ENCODE measurements around the gene PTPRT.

The PTPRT gene

DNA sequence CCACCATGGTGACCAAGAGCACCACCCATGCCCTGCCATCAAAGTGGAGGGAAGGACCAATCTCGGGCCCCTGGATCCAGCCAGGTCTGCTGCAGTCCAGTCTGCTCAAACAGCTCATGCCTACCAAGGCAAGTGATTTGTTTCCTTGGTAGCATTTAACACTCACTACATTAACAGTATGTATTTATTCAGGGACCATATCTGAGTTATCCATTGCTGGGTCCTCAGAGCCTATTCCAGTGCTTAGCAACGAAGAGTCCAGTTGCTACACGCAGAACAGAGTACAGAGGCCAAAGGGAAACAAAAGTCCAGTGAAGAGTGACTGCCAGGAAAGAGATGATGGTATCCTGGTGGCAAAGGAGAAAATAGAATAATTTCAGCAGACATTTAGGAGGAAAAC, 352.2 kb downstream of the PTPRT start:
- Histone ChIP-seq H3K9me2 (replicated peaks; ENCODE audit: insufficient read depth, low read length) (no peaks in the 10 kb centered on the region), H2AFZ (ENCODE audit: low read depth, low read length, severe bottlenecking) (no peak overlapping the region)

DNA sequence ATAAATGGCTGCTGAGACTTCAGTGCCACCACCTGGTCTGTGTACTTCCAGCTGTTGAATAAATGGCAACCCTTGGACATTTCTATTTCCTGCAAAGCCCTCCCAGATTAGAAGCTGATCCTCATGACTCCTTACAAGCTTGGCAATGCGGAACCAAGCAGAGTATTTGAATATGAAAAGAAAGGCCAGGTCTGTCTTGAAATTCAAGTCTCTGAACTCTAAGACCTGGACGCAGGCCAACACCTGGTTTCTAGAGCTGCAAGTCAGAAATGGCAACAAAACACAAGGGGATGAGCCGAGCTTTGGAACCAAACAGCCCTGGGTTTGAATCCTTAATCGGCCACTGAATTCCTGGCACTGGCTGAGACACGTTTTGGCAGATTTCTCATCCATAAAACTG, 353.4 kb downstream of the PTPRT start:
- H3F3A ChIP-seq (ENCODE audit: insufficient read depth), result no peaks in the 10 kb centered on the region
- no peaks in the 10 kb centered on the region for H3K79me2 ChIP-seq (ENCODE audit: insufficient read depth, low read length)
- H3K9ac ChIP-seq (ENCODE audit: low read length), result no peak overlapping the region
- H3K4me2 ChIP-seq (ENCODE audit: low read depth, low read length, poor library complexity, severe bottlenecking), result no peak overlapping the region
- H4K20me1 ChIP-seq (ENCODE audit: low read depth, low read length), result no peaks in the 10 kb centered on the region
- no peak for TF ChIP-seq EZH2phosphoT487 (conservative IDR thresholded peaks at IDR 0.05; ENCODE audit: low read length)
- TF ChIP-seq, protein P1, sequence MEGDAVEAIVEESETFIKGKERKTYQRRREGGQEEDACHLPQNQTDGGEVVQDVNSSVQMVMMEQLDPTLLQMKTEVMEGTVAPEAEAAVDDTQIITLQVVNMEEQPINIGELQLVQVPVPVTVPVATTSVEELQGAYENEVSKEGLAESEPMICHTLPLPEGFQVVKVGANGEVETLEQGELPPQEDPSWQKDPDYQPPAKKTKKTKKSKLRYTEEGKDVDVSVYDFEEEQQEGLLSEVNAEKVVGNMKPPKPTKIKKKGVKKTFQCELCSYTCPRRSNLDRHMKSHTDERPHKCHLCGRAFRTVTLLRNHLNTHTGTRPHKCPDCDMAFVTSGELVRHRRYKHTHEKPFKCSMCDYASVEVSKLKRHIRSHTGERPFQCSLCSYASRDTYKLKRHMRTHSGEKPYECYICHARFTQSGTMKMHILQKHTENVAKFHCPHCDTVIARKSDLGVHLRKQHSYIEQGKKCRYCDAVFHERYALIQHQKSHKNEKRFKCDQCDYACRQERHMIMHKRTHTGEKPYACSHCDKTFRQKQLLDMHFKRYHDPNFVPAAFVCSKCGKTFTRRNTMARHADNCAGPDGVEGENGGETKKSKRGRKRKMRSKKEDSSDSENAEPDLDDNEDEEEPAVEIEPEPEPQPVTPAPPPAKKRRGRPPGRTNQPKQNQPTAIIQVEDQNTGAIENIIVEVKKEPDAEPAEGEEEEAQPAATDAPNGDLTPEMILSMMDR (IDR thresholded peaks at IDR 0.05; ENCODE audit: insufficient read depth, low read length, poor library complexity, severe bottlenecking), result no peak
- H3K36me3 ChIP-seq (ENCODE audit: low read length), result no peaks in the 10 kb centered on the region
- no peaks in the 10 kb centered on the region for H3K27me3 ChIP-seq (ENCODE audit: low read length)
- no peak overlapping the region for H2AFZ ChIP-seq (ENCODE audit: low read depth, low read length, severe bottlenecking)
- no peak overlapping the region for H3K4me3 ChIP-seq (ENCODE audit: insufficient read depth, low read length, poor library complexity, severe bottlenecking)
- no peak overlapping the region for H3K27ac ChIP-seq (ENCODE audit: low read depth, low read length)
- no peaks in the 10 kb centered on the region for H3K9me2 ChIP-seq (replicated peaks; ENCODE audit: insufficient read depth, low read length)
- no peaks in the 10 kb centered on the region for H3K9me3 ChIP-seq (ENCODE audit: insufficient read depth, low read length)

More for the DNA sequence above, 352.2 kb downstream of the PTPRT start:
- Histone ChIP-seq H3F3A (ENCODE audit: insufficient read depth) (no peaks in the 10 kb centered on the region), H4K20me1 (ENCODE audit: low read depth, low read length) (no peaks in the 10 kb centered on the region), H3K79me2 (ENCODE audit: insufficient read depth, low read length) (no peaks in the 10 kb centered on the region), H3K4me2 (ENCODE audit: low read depth, low read length, poor library complexity, severe bottlenecking) (no peak overlapping the region), H3K9ac (ENCODE audit: low read length) (no peak overlapping the region), H3K27ac (ENCODE audit: low read depth, low read length) (no peak overlapping the region), H3K27me3 (ENCODE audit: low read length) (no peaks in the 10 kb centered on the region), H3K9me3 (ENCODE audit: insufficient read depth, low read length) (no peaks in the 10 kb centered on the region), H3K4me3 (ENCODE audit: insufficient read depth, low read length, poor library complexity, severe bottlenecking) (no peak overlapping the region), H3K36me3 (ENCODE audit: low read length) (no peaks in the 10 kb centered on the region)
- TF ChIP-seq EZH2phosphoT487 (conservative IDR thresholded peaks at IDR 0.05; ENCODE audit: low read length), result no peak
- TF ChIP-seq, protein P1 (IDR thresholded peaks at IDR 0.05; ENCODE audit: insufficient read depth, low read length, poor library complexity, severe bottlenecking), result no peak

DNA sequence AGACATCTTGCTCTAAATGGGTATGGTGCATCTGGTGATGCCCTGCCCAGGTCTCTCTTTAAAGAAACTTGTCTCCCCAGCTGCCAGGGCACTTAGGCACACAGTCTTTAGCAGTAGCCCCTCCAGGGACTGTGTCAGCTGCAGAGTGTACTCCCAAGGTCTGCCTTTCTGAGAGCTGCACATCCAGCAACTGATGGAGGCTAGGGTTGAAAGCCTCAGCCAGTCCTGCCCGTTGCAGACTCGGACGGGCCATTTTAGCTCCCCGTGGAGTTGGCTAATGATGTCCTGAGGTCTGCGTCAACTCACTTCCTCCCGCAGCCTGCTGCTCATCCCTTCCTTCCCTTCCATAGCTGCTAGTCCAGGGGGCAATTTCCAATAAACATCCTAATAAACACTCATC, 381.8 kb downstream of the PTPRT start:
- no peak overlapping the region for H3K4me2 ChIP-seq (ENCODE audit: low read depth, low read length, poor library complexity, severe bottlenecking)

More for the DNA sequence above, 381.8 kb downstream of the PTPRT start:
- Histone ChIP-seq H3K4me3 (ENCODE audit: insufficient read depth, low read length, poor library complexity, severe bottlenecking) (no peak overlapping the region), H3K36me3 (ENCODE audit: low read length) (no peaks in the 10 kb centered on the region), H3K9me3 (ENCODE audit: insufficient read depth, low read length) (no peaks in the 10 kb centered on the region), H4K20me1 (ENCODE audit: low read depth, low read length) (no peaks in the 10 kb centered on the region), H3K79me2 (ENCODE audit: insufficient read depth, low read length) (no peaks in the 10 kb centered on the region), H3K9ac (ENCODE audit: low read length) (no peak overlapping the region), H3K27me3 (ENCODE audit: low read length) (no peaks in the 10 kb centered on the region), H3K27ac (ENCODE audit: low read depth, low read length) (no peak overlapping the region), H3K9me2 (replicated peaks; ENCODE audit: insufficient read depth, low read length) (no peaks in the 10 kb centered on the region; the same call in 1 of the 2 replicates), H2AFZ (ENCODE audit: low read depth, low read length, severe bottlenecking) (no peak overlapping the region), H3F3A (ENCODE audit: insufficient read depth) (no peaks in the 10 kb centered on the region)
- TF ChIP-seq, protein P1 (IDR thresholded peaks at IDR 0.05; ENCODE audit: insufficient read depth, low read length, poor library complexity, severe bottlenecking), result no peak
- no peak for TF ChIP-seq EZH2phosphoT487 (conservative IDR thresholded peaks at IDR 0.05; ENCODE audit: low read length)

Data from SU-DHL-6 (cell line).